ENCODE results near the gene MDH1. TPM values are rescaled to one million over a fixed set of nuclear protein-coding genes. Genes with fewer than 3 reads are reported as not detected.
"Not testable (repeated sequence)": the region's sequence is repeated elsewhere in the genome, so short reads cannot be mapped to it uniquely, and the experiment has no call there.

The MDH1 gene
- total RNA-seq, 4 donors from 2014 or later: 152 to 266 (median 192) TPM

- DNase-seq (ENCODE audit: low spot score): no peak
- TF ChIP-seq, protein P1, sequence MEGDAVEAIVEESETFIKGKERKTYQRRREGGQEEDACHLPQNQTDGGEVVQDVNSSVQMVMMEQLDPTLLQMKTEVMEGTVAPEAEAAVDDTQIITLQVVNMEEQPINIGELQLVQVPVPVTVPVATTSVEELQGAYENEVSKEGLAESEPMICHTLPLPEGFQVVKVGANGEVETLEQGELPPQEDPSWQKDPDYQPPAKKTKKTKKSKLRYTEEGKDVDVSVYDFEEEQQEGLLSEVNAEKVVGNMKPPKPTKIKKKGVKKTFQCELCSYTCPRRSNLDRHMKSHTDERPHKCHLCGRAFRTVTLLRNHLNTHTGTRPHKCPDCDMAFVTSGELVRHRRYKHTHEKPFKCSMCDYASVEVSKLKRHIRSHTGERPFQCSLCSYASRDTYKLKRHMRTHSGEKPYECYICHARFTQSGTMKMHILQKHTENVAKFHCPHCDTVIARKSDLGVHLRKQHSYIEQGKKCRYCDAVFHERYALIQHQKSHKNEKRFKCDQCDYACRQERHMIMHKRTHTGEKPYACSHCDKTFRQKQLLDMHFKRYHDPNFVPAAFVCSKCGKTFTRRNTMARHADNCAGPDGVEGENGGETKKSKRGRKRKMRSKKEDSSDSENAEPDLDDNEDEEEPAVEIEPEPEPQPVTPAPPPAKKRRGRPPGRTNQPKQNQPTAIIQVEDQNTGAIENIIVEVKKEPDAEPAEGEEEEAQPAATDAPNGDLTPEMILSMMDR (IDR thresholded peaks at IDR 0.05): no peak
- no peak for ATAC-seq (ENCODE audit: low FRiP score)
These were observed 12.2 kb downstream of the MDH1 start for GRCh38 chr2:63600881-63601460.

DNA sequence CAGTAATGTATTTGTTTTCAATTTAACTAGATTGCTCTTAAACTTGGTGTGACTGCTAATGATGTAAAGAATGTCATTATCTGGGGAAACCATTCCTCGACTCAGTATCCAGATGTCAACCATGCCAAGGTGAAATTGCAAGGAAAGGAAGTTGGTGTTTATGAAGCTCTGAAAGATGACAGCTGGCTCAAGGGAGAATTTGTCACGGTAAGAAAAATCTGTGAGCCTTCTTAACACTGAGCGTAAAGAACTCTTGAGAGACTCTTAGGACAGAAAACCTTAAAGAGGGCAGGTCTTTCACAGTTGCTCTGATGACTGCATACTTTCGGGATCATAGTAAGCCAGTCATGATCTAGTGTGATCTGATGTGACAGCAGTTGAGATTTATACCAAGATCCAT is 15.9 kb downstream of the MDH1 start:
- ATAC-seq (ENCODE audit: low FRiP score): no peak

GRCh38 chr2:63608865-63609264 is 20.1 kb downstream of the MDH1 start:
- ATAC-seq (ENCODE audit: low FRiP score); DNase-seq (ENCODE audit: low spot score): not testable (repeated sequence)

More for the DNA sequence above, 15.9 kb downstream of the MDH1 start:
- no peak for DNase-seq (ENCODE audit: low spot score)
- TF ChIP-seq, protein P1 (IDR thresholded peaks at IDR 0.05): no peak

DNA sequence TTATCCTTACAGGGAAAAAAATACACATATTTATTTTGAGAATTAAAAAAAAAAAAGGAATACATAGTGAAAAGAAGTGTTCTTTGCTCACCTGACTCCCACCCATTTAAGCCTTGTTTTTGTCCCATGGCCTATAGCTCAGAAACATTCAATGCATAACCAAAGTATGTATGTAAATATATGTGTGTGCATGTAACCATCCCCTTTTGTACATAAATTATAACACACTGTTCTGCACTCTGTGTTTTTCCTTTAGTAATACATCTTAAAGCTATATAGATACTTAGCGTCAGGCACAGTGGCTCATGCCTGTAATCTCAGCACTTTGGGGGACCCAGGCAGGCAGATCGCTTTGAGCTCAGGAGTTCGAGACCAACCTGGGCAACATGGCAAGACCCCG is 21.8 kb downstream of the MDH1 start:
- TF ChIP-seq, protein P1 (IDR thresholded peaks at IDR 0.05): no peak
- DNase-seq (ENCODE audit: low spot score) (no peak), ATAC-seq (ENCODE audit: low FRiP score) (no peak)

DNA sequence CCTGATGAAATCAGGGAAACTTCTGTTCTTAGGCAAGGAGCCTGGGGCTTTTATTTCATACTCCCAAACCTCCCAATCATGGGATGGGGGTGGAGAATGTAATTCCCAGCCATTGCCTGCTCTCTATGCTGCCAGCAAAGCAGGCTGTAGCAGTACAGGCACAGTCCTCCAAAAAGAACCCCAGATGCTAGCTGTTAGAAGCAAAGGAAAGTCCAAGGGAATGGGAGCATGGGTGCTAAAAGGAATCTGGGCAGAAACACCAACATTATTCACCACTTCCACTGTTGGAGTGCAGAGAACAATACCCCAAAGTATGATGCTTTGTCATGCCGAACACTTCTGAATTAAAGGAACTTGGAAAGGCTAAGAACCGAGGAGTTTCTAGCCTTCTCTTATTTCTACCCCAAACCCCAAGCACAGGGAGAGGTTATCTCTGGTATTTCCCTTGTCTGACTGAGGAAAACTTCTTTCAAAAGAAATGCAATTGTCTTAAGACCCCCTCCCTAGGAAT is 24.7 kb downstream of the MDH1 start:
- ATAC-seq (ENCODE audit: low FRiP score): no peak
- TF ChIP-seq, protein P1 (IDR thresholded peaks at IDR 0.05): no peak
- DNase-seq (ENCODE audit: low spot score): no peak

DNA sequence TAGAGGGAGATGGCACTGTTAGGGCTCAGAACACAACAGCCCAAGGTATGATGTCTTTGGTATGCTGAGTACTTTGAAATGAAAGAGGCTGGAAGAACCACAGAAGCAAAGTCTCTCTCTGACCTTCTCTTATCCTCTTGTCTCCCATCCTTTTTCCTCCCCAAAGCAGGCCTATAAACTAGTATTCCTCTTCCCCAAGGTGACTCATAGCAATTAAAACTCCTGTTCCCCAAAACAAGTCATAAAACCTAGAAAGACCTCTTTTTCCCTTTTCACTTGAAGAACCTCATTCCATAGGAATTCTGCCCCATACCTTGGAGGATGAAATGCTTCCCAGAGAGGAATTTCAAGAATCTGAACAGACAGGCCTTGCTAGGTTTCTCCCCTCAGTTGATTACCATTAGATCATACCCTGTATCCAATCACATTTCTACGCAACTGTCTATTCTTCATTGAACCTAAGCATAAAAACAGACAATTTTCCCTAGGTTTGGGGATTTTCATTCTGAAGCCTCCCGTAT is 25.7 kb downstream of the MDH1 start:
- ATAC-seq (ENCODE audit: low FRiP score): no peak
- DNase-seq (ENCODE audit: low spot score): no peak
- TF ChIP-seq, protein P1 (IDR thresholded peaks at IDR 0.05): no peak

DNA sequence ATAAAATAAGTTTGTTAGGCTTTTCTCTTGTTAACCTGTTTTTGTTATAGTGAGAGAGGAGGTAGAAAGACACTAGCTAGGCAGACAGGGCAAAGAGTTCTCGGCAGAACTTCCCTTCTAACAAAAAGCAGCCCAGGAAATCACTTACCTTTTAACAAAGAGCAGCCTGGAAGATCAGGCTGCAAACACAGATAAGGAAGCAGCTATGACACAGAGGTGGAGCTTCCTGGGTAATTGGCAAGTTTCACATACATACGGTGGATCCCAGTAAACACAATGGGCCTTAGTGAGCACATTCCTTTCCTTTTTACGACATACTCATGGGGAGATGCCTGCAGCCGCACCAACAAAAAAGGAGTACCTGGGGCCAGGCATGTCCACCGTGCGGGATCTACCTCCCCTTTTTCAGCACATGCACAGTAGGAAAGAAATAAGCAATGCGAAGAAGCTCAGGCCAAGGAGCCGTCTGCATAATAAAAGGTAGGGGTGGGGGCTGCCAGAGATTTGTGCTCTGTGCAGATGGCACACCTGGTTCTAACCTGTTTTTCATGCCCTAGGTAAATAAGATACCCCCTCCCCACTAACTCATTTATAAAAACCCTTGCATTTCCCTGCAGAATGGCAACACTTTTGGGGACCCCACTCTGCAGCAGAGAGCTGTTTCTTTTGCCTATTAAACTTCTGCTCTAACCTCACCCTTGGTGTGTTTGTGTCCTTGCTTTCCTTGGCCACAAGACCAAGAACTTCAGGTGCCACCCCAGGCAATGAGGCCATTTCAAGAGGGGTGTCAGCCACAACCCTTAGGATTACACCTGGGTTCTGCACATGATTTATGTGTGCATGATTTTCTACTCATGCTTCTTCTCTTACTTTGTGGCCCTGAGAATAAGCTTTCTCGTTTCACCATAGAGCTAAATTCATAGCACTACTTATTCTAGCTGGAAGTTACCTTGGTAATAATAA is 26.5 kb downstream of the MDH1 start:
- TF ChIP-seq, protein P1 (IDR thresholded peaks at IDR 0.05): no peak
- ATAC-seq (ENCODE audit: low FRiP score): peak; percentile 66
- DNase-seq (ENCODE audit: low spot score): no peak

All from omental fat pad (tissue), 4 donors.